Spinal cord (tissue), 10 donors: Measurements from ENCODE around the gene RAB17. TPM values are rescaled to one million over a fixed set of nuclear protein-coding genes. Genes with fewer than 3 reads are reported as not detected.

Experiments
- DNase-seq, 6 donors: peaks; one replicate each; pipeline versions ENCODE4 v3.0.0 to v3.0.0-alpha.2; 2013 to 2015; ENCODE audit warnings: low spot score in 6 of 6, low read depth in 4 of 6
- H3K27ac ChIP-seq: one replicate; pipeline ENCODE4 v1.5.1; 2013; ENCODE audit warnings: low read depth, low read length, control low read depth
- H3K27me3 ChIP-seq: one replicate; pipeline ENCODE4 v1.6.1; 2013; ENCODE audit warnings: low read length; ENCODE audit not compliant: control insufficient read depth, insufficient read depth
- H3K36me3 ChIP-seq: one replicate; pipeline ENCODE4 v1.6.1; 2013; ENCODE audit warnings: low read length; ENCODE audit not compliant: control insufficient read depth, insufficient read depth
- H3K4me1 ChIP-seq: one replicate; pipeline ENCODE4 v1.6.1; 2013; ENCODE audit warnings: low read length; ENCODE audit not compliant: control insufficient read depth, insufficient read depth
- H3K4me3 ChIP-seq: one replicate; pipeline ENCODE4 v1.5.1; 2013; ENCODE audit warnings: low read depth, low read length, control low read depth
- H3K9me3 ChIP-seq: one replicate; pipeline ENCODE4 v1.6.1; 2013; ENCODE audit warnings: low read length; ENCODE audit not compliant: control insufficient read depth, insufficient read depth
- WGBS: methylation state at CpG from one replicate; pipeline ENCODE4 v1.1.5; 2013; ENCODE audit warnings: missing lambda C conversion rate; ENCODE audit not compliant: insufficient coverage; 5-methylcytosine and 5-hydroxymethylcytosine counted together
- polyA plus RNA-seq, 2 donors: library from polyadenylated mRNA; unstranded; fragments of 120-200 nt; gene quantifications; one replicate each; pipeline ENCODE4 v1.2.1, GENCODE V29; 2013; ENCODE audit not compliant: insufficient read length in 2 of 2
- total RNA-seq, 2 donors: library from RNA; depleted of rRNA in 1 of 2; stranded (reverse); fragments of 120-200 nt in 1 of 2; fragments of >200 nt in 1 of 2; gene quantifications; one replicate each; pipeline versions ENCODE4 v1.2.3 to v1.2.4, GENCODE V29; 2013 to 2014
- donor health status: healthy.

Gene RAB17
- total and polyA plus RNA-seq, 4 donors = 0.38 to 4.2 (median 1.9) TPM

- Histone ChIP-seq H3K4me3 (no peak overlapping the region), H3K36me3 (no peaks in the 10 kb centered on the region), H3K27me3 (no peaks in the 10 kb centered on the region), H3K27ac (no peak overlapping the region), H3K4me1 (peaks cover 15% of the 10 kb centered on the region), H3K9me3 (no peaks in the 10 kb centered on the region)
- WGBS = 89% methylated on average over 22 of the region's 26 CpGs
- no peak for DNase-seq
These were observed 12.3 kb downstream of the RAB17 start for GRCh38 chr2:237577956-237578870.

- Histone ChIP-seq H3K4me1 (peaks cover 10% of the 10 kb centered on the region), H3K4me3 (no peak overlapping the region), H3K36me3 (no peaks in the 10 kb centered on the region), H3K27me3 (no peaks in the 10 kb centered on the region), H3K9me3 (no peaks in the 10 kb centered on the region), H3K27ac (no peak overlapping the region)
- no peak for DNase-seq
- WGBS = 90% methylated on average over 10 of the region's 10 CpGs
These were observed 13.1 kb downstream of the RAB17 start for GRCh38 chr2:237577458-237577857.

- H3K27ac ChIP-seq = no peak overlapping the region
- no peaks in the 10 kb centered on the region for H3K9me3 ChIP-seq
- no peak for DNase-seq
- no peaks in the 10 kb centered on the region for H3K36me3 ChIP-seq
- no peak overlapping the region for H3K4me3 ChIP-seq
- no peaks in the 10 kb centered on the region for H3K27me3 ChIP-seq
- WGBS = 94% methylated on average over 6 of the region's 9 CpGs
- H3K4me1 ChIP-seq = peaks cover 7% of the 10 kb centered on the region
These were observed 13.6 kb downstream of the RAB17 start for GRCh38 chr2:237576974-237577373.

- no peak for DNase-seq
- WGBS = 83% methylated on average over 23 of the region's 27 CpGs
- no peaks in the 10 kb centered on the region for H3K9me3 ChIP-seq
- H3K4me3 ChIP-seq = no peak overlapping the region
- no peak overlapping the region for H3K27ac ChIP-seq
- peaks cover 7% of the 10 kb centered on the region for H3K4me1 ChIP-seq
- H3K36me3 ChIP-seq = no peaks in the 10 kb centered on the region
- no peaks in the 10 kb centered on the region for H3K27me3 ChIP-seq
These were observed 14.4 kb downstream of the RAB17 start for GRCh38 chr2:237575869-237576862.

GRCh38 chr2:237574894-237575868 lies 15.4 kb downstream of the RAB17 start:
- H3K36me3 ChIP-seq = no peaks in the 10 kb centered on the region
- no peaks in the 10 kb centered on the region for H3K9me3 ChIP-seq
- no peak overlapping the region for H3K27ac ChIP-seq
- WGBS = 70% methylated on average over 24 of the region's 25 CpGs
- DNase-seq = peak in 1 of 6 donors; percentile 36
- peaks cover 7% of the 10 kb centered on the region for H3K4me1 ChIP-seq
- no peak overlapping the region for H3K4me3 ChIP-seq
- no peaks in the 10 kb centered on the region for H3K27me3 ChIP-seq

- H3K36me3 ChIP-seq = no peaks in the 10 kb centered on the region
- H3K9me3 ChIP-seq = no peaks in the 10 kb centered on the region
- H3K4me3 ChIP-seq = no peak overlapping the region
- 93% methylated on average over 8 of the region's 9 CpGs for WGBS
- no peaks in the 10 kb centered on the region for H3K27me3 ChIP-seq
- DNase-seq = peak in 1 of 6 donors; percentile 25
- H3K4me1 ChIP-seq = peaks cover 7% of the 10 kb centered on the region
- H3K27ac ChIP-seq = no peak overlapping the region
These were observed 16.1 kb downstream of the RAB17 start for GRCh38 chr2:237574467-237574866.

GRCh38 chr2:237573721-237574415 lies 16.7 kb downstream of the RAB17 start:
- 86% methylated on average over 8 of the region's 8 CpGs for WGBS
- Histone ChIP-seq H3K4me3 (no peak overlapping the region), H3K27me3 (no peaks in the 10 kb centered on the region), H3K9me3 (no peaks in the 10 kb centered on the region), H3K4me1 (peaks cover 7% of the 10 kb centered on the region), H3K27ac (no peak overlapping the region), H3K36me3 (no peaks in the 10 kb centered on the region)
- DNase-seq = peak in 1 of 6 donors; percentile 70

GRCh38 chr2:237572742-237573101 lies 17.8 kb downstream of the RAB17 start:
- Histone ChIP-seq H3K27ac (no peak overlapping the region), H3K27me3 (no peaks in the 10 kb centered on the region), H3K4me3 (no peak overlapping the region), H3K36me3 (no peaks in the 10 kb centered on the region), H3K9me3 (no peaks in the 10 kb centered on the region), H3K4me1 (peaks cover 7% of the 10 kb centered on the region)
- 80% methylated on average over 1 of the region's 4 CpGs for WGBS
- no peak for DNase-seq
